ENCODE results near the gene NSMF.

NSMF gene

GRCh38 chr9:137439158-137439714 is 19.9 kb downstream of the NSMF start:
- Histone ChIP-seq H3K36me3 (ENCODE audit: insufficient read depth, low read length) (no peaks in the 10 kb centered on the region), H3K4me1 (ENCODE audit: insufficient read depth, low read length) (no peaks in the 10 kb centered on the region), H3K9me3 (ENCODE audit: control insufficient read depth, insufficient read depth, low read length) (no peaks in the 10 kb centered on the region), H3K9ac (ENCODE audit: low read depth, low read length) (no peak overlapping the region)

GRCh38 chr9:137438591-137439157 is 20.5 kb downstream of the NSMF start:
- Histone ChIP-seq H3K9ac (ENCODE audit: low read depth, low read length) (no peak overlapping the region), H3K36me3 (ENCODE audit: insufficient read depth, low read length) (no peaks in the 10 kb centered on the region), H3K9me3 (ENCODE audit: control insufficient read depth, insufficient read depth, low read length) (no peaks in the 10 kb centered on the region), H3K4me1 (ENCODE audit: insufficient read depth, low read length) (no peaks in the 10 kb centered on the region)

- Histone ChIP-seq H3K36me3 (ENCODE audit: insufficient read depth, low read length) (no peaks in the 10 kb centered on the region), H3K9ac (ENCODE audit: low read depth, low read length) (no peak overlapping the region), H3K4me1 (ENCODE audit: insufficient read depth, low read length) (no peaks in the 10 kb centered on the region), H3K9me3 (ENCODE audit: control insufficient read depth, insufficient read depth, low read length) (no peaks in the 10 kb centered on the region)
These were observed 21.2 kb downstream of the NSMF start for GRCh38 chr9:137437691-137438590.

GRCh38 chr9:137436761-137437600 is 22.2 kb downstream of the NSMF start:
- H3K9me3 ChIP-seq (ENCODE audit: control insufficient read depth, insufficient read depth, low read length) = no peaks in the 10 kb centered on the region
- no peaks in the 10 kb centered on the region for H3K4me1 ChIP-seq (ENCODE audit: insufficient read depth, low read length)
- H3K36me3 ChIP-seq (ENCODE audit: insufficient read depth, low read length) = no peaks in the 10 kb centered on the region
- no peak overlapping the region for H3K9ac ChIP-seq (ENCODE audit: low read depth, low read length)

GRCh38 chr9:137435980-137436760 is 23.0 kb downstream of the NSMF start:
- Histone ChIP-seq H3K9me3 (ENCODE audit: control insufficient read depth, insufficient read depth, low read length) (no peaks in the 10 kb centered on the region), H3K9ac (ENCODE audit: low read depth, low read length) (no peak overlapping the region), H3K36me3 (ENCODE audit: insufficient read depth, low read length) (no peaks in the 10 kb centered on the region), H3K4me1 (ENCODE audit: insufficient read depth, low read length) (no peaks in the 10 kb centered on the region)

GRCh38 chr9:137435381-137435891 is 23.7 kb downstream of the NSMF start:
- no peaks in the 10 kb centered on the region for H3K36me3 ChIP-seq (ENCODE audit: insufficient read depth, low read length)
- no peak overlapping the region for H3K9ac ChIP-seq (ENCODE audit: low read depth, low read length)
- H3K9me3 ChIP-seq (ENCODE audit: control insufficient read depth, insufficient read depth, low read length) = no peaks in the 10 kb centered on the region
- no peaks in the 10 kb centered on the region; the same call in 1 of the 2 replicates for H3K4me1 ChIP-seq (ENCODE audit: insufficient read depth, low read length)

GRCh38 chr9:137434498-137435380 is 24.4 kb downstream of the NSMF start:
- H3K9me3 ChIP-seq (ENCODE audit: control insufficient read depth, insufficient read depth, low read length) = no peaks in the 10 kb centered on the region
- H3K36me3 ChIP-seq (ENCODE audit: insufficient read depth, low read length) = no peaks in the 10 kb centered on the region
- H3K9ac ChIP-seq (ENCODE audit: low read depth, low read length) = no peak overlapping the region
- H3K4me1 ChIP-seq (ENCODE audit: insufficient read depth, low read length) = no peaks in the 10 kb centered on the region; the same call in 1 of the 2 replicates

- Histone ChIP-seq H3K4me1 (ENCODE audit: insufficient read depth, low read length) (no peaks in the 10 kb centered on the region; the same call in 1 of the 2 replicates), H3K9me3 (ENCODE audit: control insufficient read depth, insufficient read depth, low read length) (no peaks in the 10 kb centered on the region), H3K36me3 (ENCODE audit: insufficient read depth, low read length) (no peaks in the 10 kb centered on the region), H3K9ac (ENCODE audit: low read depth, low read length) (no peak overlapping the region)
These were observed 25.2 kb downstream of the NSMF start for GRCh38 chr9:137433916-137434431.

GRCh38 chr9:137433349-137433915 is 25.7 kb downstream of the NSMF start:
- Histone ChIP-seq H3K9me3 (ENCODE audit: control insufficient read depth, insufficient read depth, low read length) (no peaks in the 10 kb centered on the region), H3K4me1 (ENCODE audit: insufficient read depth, low read length) (no peaks in the 10 kb centered on the region; the same call in 1 of the 2 replicates), H3K9ac (ENCODE audit: low read depth, low read length) (no peak overlapping the region), H3K36me3 (ENCODE audit: insufficient read depth, low read length) (no peaks in the 10 kb centered on the region)

- H3K36me3 ChIP-seq (ENCODE audit: insufficient read depth, low read length) = no peaks in the 10 kb centered on the region
- no peak overlapping the region for H3K9ac ChIP-seq (ENCODE audit: low read depth, low read length)
- no peaks in the 10 kb centered on the region; the same call in 1 of the 2 replicates for H3K4me1 ChIP-seq (ENCODE audit: insufficient read depth, low read length)
- H3K9me3 ChIP-seq (ENCODE audit: control insufficient read depth, insufficient read depth, low read length) = no peaks in the 10 kb centered on the region
These were observed 26.3 kb downstream of the NSMF start for GRCh38 chr9:137432687-137433348.

GRCh38 chr9:137431416-137431931 is 27.7 kb downstream of the NSMF start:
- no peaks in the 10 kb centered on the region for H3K9me3 ChIP-seq (ENCODE audit: control insufficient read depth, insufficient read depth, low read length)
- no peaks in the 10 kb centered on the region for H3K36me3 ChIP-seq (ENCODE audit: insufficient read depth, low read length)
- H3K4me1 ChIP-seq (ENCODE audit: insufficient read depth, low read length) = no peaks in the 10 kb centered on the region; the same call in 1 of the 2 replicates
- H3K9ac ChIP-seq (ENCODE audit: low read depth, low read length) = no peak overlapping the region

Measured in ES-I3 (cell line).